Fibroblast of skin of left quadriceps (primary cell): ENCODE data around the gene MYT1.
"Not testable (repeated sequence)": the region's sequence is repeated elsewhere in the genome, so short reads cannot be mapped to it uniquely, and the experiment has no call there.

Experiments
- DNase-seq, 2 experiments: peaks; one replicate each; pipeline ENCODE4 v3.0.0-alpha.2; 2013; ENCODE audit warnings: low read depth in 2 of 2

MYT1 gene

DNA sequence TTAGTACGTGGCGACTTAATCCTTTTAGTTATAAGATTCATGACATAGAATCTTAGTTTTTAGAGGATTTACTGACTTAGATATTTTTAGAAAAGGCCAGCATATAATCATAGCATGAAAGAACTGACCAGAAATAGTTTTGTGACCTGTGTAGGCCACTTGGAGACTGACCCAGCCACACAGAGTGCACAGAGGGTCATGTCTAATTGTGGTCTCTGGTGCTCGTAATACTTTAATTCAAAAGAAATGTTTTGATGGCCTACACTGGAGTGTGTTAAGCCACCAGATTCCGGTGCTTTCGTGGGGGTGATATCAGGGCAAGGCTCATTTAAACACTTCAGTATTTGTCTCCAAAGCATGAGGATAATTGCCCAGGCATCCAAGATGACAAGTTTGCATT is 102.7 kb downstream of the MYT1 start:
- no peak for DNase-seq

DNA sequence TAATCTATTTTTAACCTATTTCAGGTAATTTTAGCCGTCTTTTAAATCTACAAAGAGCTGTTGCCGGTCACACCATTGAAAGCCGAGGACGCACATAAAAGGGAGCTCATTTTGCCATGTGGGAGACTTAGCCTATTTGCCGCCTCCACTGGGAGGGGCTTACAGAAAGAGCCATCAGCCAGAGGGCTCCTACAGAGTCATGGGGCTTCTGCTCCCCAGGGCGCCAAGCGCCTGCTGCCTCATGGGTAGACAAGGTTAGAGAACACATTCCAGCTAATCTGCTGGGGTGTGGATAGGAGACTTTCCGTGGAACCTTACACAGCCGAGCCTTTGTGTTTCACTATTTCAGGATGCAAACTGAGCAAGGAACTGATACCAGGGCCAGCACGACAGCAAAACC is 103.9 kb downstream of the MYT1 start:
- no peak for DNase-seq

DNA sequence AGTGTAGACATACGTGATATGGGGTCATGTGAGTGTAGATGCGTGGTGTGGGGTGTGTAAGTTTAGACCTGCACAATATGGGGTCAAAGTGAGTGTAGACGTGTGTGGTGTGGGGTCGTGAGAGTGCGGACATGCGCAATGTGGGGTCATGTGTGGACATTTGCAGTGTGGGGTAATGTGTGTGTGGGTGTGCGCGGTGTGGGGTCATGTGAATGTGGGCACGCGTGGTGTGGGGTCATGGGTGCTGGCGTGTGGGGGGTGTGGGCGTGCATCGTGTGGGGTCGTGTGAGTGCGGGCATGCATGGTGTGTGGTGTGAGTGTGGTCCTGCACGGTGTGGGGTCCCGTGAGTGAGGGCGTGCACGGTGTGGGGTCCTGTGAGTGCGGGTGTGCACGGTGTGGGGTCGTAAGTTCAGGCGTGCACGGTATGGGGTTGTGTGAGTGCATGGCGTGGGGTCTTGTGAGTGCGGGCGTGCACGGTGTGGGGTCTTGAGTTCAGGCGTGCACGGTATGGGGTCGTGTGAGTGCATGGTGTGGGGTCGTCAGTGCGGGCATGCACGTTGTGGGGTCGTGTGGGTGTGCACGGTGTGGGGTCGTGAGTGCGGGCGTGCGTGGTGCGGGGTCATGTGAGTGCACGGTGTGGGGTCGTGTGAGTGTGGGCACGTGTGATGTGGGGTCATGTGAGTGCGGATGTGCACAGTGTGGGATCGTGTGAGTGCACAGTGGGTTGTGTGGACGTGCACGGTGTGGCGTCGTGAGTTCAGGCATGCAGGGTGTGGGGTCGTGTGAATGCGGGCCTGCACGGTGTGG is 105.6 kb downstream of the MYT1 start:
- no peak for DNase-seq

DNA sequence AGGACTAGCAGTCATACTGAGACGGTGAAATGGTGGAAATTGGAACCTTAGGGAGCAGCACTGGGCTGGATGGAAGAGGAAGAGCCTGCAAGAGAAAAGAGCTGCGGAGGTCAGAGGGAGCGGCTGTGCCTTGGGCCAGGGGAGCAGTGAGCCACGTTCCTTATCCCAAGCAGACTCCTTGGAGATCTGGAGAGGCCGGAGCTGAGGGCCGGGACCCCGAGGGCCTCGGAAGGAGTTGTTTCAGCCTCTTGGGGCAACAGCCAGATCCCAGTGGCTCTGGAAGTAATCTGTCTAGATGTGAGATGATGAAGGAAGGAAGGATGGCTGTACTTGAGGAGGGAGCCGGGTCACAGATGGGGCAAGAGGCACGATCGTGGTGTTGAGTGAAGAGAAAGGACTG is 107.4 kb downstream of the MYT1 start:
- no peak for DNase-seq

DNA sequence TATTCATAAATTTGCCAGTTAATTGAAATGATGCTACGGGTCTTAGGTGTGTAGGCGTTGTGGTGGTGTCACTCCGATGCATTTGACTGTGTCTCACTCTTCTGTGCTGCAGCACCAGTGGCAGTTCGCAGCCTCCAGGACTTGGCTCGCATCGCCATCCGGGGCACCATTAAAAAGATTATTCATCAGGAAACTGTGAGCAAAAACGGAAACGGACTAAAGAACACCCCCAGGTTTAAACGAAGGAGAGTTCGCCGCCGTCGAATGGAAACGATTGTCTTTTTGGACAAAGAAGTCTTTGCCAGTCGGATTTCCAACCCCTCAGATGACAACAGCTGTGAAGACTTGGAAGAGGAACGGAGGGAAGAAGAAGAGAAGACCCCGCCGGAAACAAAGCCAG is 108.9 kb downstream of the MYT1 start:
- DNase-seq, result no peak

DNA sequence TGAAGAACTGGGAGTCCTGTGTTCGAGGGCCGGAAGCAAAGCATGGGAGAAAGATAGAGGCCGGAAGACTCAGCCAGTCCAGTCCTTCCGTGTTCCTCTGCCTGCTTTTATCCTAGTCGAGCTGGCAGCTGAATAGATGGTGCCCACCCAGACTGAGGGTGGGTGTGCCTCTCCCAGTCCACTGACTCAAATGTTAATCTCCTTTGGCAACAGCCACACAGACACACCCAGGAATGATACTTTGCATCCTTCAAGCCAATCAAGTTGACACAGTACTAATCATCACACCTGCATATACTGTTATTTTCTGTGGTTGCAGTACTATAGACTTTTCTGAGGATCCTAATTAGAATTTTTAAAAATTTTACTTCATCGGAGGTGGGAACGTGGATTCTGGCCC is 112.6 kb downstream of the MYT1 start:
- no peak for DNase-seq

DNA sequence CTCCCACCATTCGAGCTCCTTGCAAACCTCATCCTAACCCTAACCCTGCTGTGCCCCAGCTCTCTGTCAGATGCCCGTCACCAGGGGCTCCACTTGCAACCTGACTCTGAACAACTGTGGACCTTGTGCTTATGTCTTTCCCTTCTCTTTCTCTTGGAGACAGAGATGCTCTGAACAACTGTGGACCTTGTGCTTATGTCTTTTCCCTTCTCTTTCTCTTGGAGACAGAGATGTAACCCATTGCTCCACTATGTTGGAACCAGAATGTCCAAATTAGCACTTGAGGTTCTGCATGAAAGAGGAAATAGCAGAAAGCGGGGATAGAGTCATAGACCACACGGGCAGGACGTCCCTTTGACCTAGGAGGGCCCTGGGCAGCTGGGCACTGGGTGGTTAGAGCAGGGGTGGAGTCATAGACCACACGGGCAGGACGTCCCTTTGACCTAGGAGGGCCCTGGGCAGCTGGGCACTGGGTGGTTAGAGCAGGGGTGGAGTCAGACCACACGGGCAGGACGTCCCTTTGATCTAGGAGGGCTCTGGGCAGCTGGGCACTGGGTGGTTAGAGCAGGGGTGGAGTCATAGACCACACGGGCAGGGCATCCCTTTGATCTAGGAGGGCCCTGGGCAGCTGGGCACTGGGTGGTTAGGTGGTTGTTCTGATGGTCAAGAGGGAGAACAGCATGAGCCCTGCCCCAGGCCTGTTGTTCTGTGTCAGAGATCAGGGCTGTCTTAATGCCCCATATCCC is 113.5 kb downstream of the MYT1 start:
- DNase-seq, result no peak

DNA sequence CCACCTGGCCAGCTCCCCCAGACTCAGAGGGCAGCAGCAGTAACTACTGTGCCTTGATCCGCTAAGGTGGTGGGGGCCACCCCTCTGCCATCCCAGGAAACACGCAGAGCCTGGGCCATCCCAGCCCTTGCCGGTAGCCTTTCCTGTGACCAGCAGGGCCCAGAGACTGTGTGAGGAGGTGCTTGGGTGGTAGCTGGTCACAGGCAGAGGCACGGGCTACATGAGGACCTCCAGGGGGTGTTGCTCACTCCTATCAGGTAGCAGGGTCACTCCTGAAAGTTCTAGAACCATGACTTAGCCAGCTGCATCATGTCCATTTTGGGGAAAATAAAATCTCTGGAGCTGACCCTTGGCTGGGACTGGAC is 114.0 kb downstream of the MYT1 start:
- no peak for DNase-seq

DNA sequence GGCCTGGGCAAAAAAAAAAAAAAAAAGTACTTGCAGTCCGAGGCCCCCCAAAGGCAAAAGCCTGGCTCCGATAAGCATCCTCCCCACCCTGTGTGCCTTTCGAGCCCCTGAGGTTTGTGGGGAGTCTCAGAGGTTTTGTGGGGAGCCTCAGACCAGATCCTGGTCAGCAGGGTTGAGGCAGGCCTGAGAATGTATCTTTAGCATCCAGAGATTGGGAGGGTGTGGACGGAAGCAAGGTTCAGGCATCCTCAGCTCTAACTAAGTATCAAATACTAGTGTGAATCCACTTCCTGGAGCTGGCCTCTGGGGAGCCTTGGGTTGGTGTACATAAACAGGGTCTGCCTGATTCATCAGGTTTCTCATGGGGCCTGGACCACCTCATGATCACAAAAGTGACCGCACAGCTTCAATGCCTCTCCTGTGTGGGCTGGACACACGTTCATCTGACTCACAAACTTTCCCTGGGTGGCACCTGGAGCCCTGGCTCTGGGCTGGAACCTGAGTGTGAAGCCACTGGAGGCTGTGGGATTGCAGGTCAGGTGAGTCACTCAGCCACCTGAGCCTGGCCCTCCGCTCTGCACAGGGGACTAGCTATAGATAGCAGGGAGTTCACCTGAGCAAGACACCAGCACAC is 115.7 kb downstream of the MYT1 start:
- no peak for DNase-seq

DNA sequence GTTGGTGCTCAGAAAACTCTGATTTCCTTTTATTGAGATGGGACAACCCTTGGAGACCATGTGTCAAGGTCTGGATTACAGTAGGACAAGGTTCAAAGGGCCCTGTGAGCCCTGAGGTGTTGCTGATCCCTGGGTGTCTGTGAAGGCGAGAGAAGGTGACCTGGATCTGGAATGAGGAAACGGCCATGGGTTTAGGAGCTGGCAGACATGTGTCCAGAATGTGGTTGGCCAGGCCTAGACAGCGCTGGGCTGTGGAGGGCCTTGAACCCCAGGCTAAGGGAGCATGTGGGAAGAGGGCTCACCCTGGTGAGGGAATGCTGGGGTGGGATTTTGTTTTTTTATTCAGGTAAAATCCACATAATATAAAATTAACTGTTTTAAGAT is 116.2 kb downstream of the MYT1 start:
- no peak for DNase-seq

DNA sequence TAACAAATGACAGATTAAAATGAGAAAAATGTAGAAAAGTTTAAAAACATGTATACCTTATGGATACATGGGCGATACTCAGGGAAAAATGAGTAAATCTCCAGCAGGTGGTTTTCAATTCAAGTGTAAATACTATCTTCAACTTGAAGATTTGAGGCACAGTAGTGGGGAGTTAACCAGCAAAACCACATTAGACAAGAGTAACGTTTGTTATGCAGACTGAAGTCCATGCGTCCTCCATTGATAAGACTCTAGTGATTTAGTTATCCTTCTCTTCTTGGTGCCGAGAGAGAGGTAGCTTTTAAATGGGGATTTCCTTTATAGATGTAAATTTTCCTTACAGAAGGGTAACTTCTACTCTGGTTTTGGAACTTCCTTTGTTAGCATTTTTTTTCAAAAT is 119.4 kb downstream of the MYT1 start:
- no peak for DNase-seq

DNA sequence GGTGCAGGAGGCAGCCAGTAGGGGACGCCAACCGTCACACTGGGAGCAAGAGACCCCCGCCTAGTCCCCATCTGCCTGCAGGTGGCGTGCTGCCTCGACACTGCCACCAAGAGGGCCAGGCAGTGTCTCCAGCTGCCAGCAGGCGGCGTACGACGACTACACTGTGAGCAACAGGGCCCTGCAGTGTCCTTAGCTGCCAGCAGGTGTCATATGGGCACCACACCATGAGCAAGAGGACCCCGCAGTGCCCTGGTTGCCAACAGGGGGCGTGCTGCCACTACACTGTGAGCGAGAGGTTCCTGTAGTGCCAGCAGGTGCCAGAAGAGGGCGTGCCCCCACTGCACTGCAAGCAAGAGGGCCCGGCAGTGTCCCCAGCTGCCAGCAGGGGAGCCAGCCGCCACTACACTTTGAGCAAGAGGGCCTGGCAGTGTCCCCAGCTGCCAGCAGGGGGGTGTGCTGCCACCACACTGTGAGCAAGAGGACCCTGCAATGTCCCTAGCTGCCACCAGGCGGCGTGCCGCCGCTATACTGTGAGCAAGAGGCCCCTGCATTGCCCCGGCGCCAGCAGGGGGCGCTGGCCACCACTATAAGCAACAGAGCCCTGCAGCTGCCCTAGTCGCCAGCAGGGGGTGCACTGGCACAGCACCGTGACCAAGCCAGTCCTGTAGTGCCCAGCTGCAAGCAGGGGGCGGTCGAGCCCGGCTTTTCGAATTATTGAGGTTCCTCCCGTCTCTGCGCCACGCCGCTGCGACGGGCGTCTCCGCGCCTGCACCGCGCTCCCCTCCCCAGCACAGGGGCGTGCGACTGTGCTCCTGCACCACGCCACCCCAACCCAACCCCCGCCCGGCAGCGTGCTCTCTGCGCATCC is 121.6 kb downstream of the MYT1 start:
- DNase-seq, result not testable (repeated sequence)

DNA sequence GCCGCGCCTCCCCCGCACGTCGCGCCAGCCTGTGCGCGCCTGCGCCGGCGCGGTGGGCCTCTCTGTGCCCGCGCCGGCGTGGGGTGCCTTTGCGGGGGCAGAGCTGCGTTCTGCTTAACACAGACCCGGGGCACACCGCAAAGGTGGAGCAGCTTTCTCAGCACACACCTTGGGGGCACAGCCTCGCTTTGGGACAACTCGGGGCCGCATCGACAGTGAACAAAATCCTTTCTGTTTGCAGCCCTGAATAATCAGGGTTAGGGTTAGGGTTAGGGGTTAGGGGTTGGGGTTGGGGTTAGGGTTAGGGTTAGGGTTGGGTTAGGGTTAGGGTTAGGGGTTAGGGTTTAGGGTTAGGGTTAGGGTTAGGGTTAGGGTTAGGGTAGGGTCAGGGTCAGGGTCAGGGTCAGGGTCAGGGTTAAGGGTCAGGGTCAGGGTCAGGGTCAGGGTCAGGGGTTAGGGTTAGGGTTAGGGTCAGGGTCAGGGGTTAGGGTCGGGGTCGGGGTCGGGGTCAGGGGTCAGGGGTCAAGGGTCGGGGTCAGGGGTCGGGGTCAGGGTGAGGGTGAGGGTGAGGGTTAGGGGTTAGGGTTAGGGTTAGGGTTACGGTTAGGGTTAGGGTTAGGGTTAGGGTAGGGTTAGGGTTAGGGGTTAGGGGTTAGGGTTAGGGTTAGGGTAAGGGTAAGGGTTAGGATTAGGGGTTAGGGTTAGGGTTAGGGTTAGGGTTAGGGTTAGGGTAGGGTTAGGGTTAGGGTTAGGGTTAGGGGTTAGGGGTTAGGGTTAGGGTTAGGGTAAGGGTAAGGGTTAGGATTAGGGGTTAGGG is 122.4 kb downstream of the MYT1 start:
- DNase-seq, result not testable (repeated sequence)

DNA sequence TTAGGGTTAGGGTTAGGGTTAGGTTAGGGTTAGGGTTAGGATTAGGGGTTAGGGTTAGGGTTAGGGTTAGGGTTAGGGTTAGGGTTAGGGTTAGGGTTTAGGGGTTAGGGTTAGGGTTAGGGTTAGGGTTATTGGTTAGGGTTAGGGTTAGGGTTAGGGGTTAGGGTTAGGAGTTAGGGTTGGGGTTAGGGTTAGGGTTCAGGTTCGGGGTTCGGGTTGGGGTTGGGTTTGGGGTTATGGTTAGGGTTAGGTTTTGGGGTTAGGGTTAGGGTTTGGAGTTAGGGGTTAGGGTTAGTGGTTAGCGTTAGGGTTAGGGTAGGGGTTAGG is 123.0 kb downstream of the MYT1 start:
- DNase-seq, result not testable (repeated sequence)
